GM18873 (cell line): Measurements from ENCODE around the gene SIX2.

ENCODE experiments used
- ATAC-seq: cut with Tn5 transposase; IDR thresholded peaks from one replicate; pipeline ENCODE4 v1.9.1; 2021; ENCODE audit warnings: mild to moderate bottlenecking, moderate library complexity, moderate number of reproducible peaks; ENCODE audit not compliant: unreplicated experiment, low FRiP score

SIX2 gene

GRCh38 chr2:45024097-45024496, 14.8 kb upstream of the SIX2 start:
- ATAC-seq: no peak

- ATAC-seq: no peak
Measured at GRCh38 chr2:45020439-45020838, 11.2 kb upstream of the SIX2 start.

GRCh38 chr2:45018023-45018422, 8.8 kb upstream of the SIX2 start:
- no peak for ATAC-seq

GRCh38 chr2:45014831-45015230, 5.6 kb upstream of the SIX2 start:
- no peak for ATAC-seq

GRCh38 chr2:45014016-45014702, 4.9 kb upstream of the SIX2 start:
- no peak for ATAC-seq

- ATAC-seq: no peak
Measured at GRCh38 chr2:45013229-45014015, 4.2 kb upstream of the SIX2 start.

- ATAC-seq: no peak
Measured at GRCh38 chr2:45012733-45013132, 3.5 kb upstream of the SIX2 start.

GRCh38 chr2:45011621-45012602, 2.7 kb upstream of the SIX2 start:
- no peak for ATAC-seq

GRCh38 chr2:45011121-45011520, 1.9 kb upstream of the SIX2 start:
- no peak for ATAC-seq

- ATAC-seq: no peak
Measured at GRCh38 chr2:45010702-45011012, 1.4 kb upstream of the SIX2 start.

GRCh38 chr2:45009928-45010701, 863 bp upstream of the SIX2 start:
- no peak for ATAC-seq

GRCh38 chr2:45008296-45009129, 739 bp downstream of the SIX2 start:
- no peak for ATAC-seq

- no peak for ATAC-seq
Measured at GRCh38 chr2:45007961-45008295, 1.3 kb downstream of the SIX2 start.

GRCh38 chr2:45006942-45007287, 2.3 kb downstream of the SIX2 start:
- ATAC-seq: no peak

- ATAC-seq: no peak
Measured at GRCh38 chr2:45006041-45006941, 3.0 kb downstream of the SIX2 start.

- no peak for ATAC-seq
Measured at GRCh38 chr2:45005261-45006002, 3.8 kb downstream of the SIX2 start.

GRCh38 chr2:45004562-45005191, 4.6 kb downstream of the SIX2 start:
- no peak for ATAC-seq
